ENCODE measurements around the gene GPN2.
A peak's percentile ranks its signal among the peaks of the same experiment; 100 is the strongest.
"Not testable (repeated sequence)": the region's sequence is repeated elsewhere in the genome, so short reads cannot be mapped to it uniquely, and the experiment has no call there.

The GPN2 gene

DNA sequence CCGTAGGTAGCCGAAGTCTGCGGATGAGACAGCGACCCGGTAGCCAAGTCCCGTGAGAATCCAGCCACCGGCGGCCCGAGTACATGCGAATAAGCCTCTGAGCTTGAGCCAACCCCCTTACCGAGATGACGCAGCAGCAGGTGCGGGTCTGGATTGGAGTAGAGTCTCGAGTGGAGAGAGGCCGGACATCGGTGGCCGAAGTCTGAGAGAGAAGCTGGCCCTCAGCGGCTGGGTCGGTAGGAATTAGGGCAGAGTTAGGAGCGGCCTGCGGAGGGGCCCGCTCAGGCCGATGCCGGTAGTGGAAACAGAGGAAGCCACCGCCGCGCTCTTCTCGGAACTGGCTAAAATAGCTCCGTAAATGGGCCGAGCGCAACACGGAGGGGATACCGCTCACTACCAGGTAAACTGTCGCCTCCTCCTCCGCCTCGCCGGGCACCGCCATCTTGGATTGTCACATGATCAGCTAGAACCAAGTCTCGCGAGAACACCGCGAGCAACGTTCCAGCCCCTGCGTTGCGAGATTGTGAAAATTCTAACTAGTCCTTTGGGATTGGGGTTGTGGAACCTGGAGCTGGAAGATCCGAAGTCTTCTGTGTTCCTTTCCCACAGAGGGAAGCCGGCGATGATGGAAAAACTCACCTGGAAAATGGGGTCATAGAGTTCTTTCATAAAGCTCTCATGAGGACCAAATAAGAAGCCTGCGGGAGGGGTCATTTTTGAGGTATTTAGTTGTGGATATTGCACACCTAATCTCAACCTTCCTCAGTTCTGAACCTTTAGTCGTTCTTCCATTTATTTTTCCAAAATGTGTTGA is 10.1 kb upstream of the GPN2 start, which contains the start of gene GPATCH3:
Gene GPATCH3 (minus strand): TSS at position 467 of the 814 bp plus-strand sequence. CDS start 25 bp downstream, at position 442.
- DNase-seq, result peak; percentile 90

GRCh38 chr1:26897351-26897750 is 7.3 kb upstream of the GPN2 start:
- no peak for DNase-seq

- DNase-seq, result no peak
These were observed 4.2 kb upstream of the GPN2 start for GRCh38 chr1:26894263-26894662.

DNA sequence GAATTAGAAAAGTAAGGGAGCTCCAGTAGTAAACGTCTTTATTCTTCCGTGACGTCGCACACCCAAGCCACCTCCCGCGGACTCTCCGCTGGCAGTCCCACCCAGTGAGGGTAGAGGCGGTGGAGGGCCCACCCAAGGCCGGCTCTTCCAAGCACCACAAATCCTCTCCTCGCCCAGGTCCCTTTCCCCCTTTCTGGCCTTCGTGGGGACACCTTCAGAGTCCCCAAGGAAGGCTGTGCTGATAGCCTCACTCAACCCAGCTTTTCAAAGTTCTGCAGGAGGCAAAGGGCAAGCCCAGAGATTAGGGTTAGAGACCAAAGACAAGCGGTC is 349 bp upstream of the GPN2 start:
- no peak for DNase-seq

DNA sequence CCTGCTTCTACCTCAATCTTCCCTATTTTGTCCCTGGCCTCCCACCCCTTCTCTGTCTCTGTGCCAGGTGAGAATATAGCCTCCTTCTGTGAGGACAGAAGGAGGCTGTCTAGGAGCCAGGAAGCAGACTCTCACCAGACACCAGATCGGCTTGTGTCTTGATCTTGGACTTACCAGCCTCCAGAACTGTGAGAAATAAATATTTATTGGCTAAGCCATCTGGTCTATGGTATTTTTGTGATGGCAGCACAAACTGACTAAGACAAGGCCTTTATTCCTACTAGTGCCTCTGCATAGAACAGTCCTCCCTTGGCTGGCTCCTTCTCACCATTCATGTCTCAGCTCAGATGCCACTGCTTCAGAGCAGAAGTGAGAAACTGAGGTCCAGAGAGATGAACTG is 1.9 kb downstream of the GPN2 start:
- DNase-seq, result no peak

- peak in 1 of 2 donors; percentile 27 for DNase-seq
These were observed 3.0 kb downstream of the GPN2 start for GRCh38 chr1:26887125-26887524.

- DNase-seq, result no peak
These were observed 7.2 kb downstream of the GPN2 start for GRCh38 chr1:26882696-26883463.

DNA sequence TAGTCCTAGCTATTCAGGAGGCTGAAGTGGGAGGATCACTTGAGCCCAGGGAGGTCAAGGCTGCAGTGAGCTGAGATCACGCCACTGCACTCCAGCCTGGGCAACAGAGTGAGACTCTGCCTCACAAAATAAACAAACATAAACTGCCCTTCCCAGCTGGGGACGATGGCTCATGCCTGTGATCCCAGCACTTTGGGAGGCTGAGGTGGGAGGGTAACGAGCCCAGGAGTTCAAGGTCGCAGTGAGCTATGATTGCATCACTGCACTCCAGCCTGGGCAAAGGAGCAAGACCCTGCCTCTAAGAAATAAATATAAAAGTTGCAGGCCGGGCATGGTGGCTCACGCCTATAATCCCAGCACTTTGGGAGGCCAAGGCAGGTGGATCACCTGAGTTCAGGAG is 8.5 kb downstream of the GPN2 start:
- not testable (repeated sequence) for DNase-seq

GRCh38 chr1:26879793-26880192 is 10.3 kb downstream of the GPN2 start:
- no peak for DNase-seq

DNA sequence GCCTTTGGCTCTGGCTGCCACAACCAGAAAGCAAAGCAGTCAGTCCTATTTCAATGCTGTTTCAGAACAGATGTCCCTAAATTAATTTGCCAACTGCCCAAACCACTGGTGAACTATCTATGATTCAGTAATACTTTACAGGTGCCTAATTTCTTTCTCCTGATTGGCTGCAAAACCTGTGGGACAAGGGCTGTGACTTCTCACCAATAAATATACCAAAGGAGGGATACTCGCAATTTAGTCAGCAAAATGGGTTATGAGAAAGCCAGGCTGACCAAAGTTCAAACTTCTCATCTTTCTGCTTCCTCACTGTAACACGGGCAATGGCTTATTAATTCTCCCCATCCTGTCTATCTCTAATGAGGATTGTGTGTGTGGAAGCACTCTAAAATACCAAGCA is 12.8 kb downstream of the GPN2 start:
- DNase-seq, result no peak

DNA sequence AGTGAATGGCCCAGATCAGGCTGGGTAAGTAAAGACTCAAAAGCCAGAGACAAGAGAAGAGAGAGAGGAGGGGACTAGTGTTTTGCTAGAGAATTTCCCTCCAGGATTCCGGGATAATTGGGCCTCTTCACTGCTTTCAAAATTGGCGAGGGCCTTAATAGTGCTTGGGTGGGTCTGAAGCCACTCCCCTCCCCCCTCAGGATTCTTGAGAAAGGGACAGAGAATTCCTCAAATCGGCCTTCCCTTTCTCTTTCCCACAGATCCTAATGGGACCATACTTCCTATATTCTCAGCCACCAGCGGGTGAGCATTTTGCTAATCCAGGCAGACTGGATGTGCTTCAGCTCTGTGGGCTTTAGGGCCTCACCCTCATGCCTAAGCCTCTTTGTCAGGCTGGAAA is 15.2 kb downstream of the GPN2 start:
- DNase-seq, result no peak

GRCh38 chr1:26873097-26873496 is 17.0 kb downstream of the GPN2 start:
- not testable (repeated sequence) for DNase-seq

- peak; percentile 94 to 96 for DNase-seq
These were observed 25.2 kb downstream of the GPN2 start for GRCh38 chr1:26864610-26865480.

GRCh38 chr1:26863685-26864077 is 26.4 kb downstream of the GPN2 start:
- DNase-seq, result no peak

GRCh38 chr1:26862781-26863684 is 27.1 kb downstream of the GPN2 start, which contains the start of gene SFN:
TSS of gene SFN (plus strand) at chr1:26863149. CDS start at chr1:26863213, 64 bp downstream.
- peak in 1 of 2 donors; percentile 56 for DNase-seq

DNA sequence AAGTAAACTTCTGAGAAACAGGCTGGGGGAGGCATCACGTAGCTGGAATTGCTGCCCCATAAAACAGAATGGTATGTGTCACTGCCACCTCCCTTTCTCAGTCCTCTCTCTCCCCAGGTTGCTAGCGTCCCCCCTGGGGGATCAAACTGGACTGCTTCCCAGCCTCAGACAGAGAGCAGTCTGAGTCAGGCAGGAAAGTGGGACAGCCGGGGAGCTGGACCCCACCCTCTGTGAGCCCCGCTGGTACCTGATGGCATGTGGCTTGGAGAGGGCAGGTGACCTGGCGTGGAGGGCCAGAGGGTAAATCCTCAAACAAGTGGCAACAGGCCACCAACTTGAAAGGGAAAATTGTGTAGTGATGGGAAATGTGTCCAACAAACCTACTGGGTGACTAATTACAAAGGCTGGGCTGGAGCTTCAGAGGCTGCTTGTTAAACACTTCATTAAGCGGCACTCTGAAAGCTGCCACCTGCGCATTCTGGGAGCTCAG is 28.1 kb downstream of the GPN2 start:
- DNase-seq, result no peak

DNA sequence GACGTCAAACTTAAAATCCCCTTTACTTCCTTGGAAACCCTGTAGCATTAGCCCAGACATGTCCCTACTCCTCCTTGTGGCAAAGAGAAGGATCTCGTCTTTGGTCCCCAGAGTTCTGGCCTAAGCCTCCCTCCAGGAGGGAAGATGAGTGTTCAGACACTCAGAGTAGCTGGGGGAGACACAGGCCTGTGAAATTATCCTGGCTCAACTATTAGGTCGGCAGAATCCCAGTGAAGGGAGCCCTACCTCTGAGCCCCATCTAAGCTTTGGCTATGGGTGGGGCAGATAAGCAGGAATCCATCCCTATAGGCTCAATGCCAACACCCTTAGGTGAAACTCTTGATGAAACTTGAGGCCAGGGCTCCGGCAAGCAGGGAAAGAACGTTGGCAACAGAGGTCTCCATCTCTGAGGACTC is 28.8 kb downstream of the GPN2 start:
- no peak for DNase-seq

- DNase-seq, result no peak
These were observed 31.0 kb downstream of the GPN2 start for GRCh38 chr1:26858891-26859640.

GRCh38 chr1:26858160-26858559 is 31.9 kb downstream of the GPN2 start:
- no peak for DNase-seq

- DNase-seq, result no peak
These were observed 32.5 kb downstream of the GPN2 start for GRCh38 chr1:26857473-26858060.

Measured in CD4-positive, alpha-beta T cell treated with Interleukin-1 beta for 1 hour (primary cell).